COR-L47 (cell line): ENCODE results near the gene PRKCB.

ENCODE experiments used
- DNase-seq: peaks from one replicate; lab custom pipeline; 2025; lab: John Stamatoyannopoulos, UW

Gene PRKCB

DNA sequence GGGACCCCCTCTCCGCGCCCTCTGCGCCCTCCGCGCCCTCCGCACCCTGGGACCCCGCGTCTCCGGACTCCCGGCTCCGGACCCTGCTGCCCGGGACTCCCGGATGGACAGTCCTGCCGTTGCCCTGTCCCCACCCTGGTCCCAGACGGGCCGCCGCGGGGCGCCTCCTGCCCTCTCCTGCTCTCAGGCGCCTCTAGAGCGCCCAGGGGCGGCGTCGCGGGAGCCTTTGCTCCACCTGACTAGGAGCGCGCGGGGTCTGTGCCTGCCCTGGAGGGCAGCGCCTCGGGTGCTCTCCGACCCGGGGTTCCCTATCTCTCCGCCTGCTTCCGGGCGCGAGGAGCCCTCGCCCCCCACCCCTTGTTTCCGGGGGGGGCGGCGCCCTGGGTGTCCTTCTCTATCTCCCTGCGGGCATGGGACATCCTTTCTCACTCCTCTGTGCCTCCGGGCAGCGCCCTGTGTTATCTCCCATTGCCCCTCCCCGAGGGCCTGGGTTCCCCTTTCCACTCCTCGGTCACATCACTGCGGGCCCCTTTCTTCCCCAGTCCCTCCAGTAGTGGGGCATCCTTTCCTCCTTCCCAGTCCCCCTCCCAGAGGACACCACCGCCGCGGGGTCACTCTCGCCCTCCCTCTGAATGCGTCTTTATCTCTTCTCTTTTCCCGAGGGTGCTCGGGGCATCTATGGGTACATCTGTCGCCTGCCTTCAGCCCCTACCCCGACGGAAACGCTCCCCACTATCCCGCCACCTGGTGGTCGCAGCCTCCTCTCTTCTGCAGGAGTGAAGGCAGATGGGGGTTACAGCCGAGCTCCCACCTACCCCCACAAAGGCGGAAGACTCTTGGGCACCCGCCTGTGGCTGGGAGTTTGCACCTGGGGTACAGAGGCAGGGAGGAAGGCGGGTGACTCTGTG is 875 bp downstream of the PRKCB start:
- DNase-seq: no peak

GRCh38 chr16:23837553-23838308 is 1.9 kb downstream of the PRKCB start:
- DNase-seq: no peak

DNA sequence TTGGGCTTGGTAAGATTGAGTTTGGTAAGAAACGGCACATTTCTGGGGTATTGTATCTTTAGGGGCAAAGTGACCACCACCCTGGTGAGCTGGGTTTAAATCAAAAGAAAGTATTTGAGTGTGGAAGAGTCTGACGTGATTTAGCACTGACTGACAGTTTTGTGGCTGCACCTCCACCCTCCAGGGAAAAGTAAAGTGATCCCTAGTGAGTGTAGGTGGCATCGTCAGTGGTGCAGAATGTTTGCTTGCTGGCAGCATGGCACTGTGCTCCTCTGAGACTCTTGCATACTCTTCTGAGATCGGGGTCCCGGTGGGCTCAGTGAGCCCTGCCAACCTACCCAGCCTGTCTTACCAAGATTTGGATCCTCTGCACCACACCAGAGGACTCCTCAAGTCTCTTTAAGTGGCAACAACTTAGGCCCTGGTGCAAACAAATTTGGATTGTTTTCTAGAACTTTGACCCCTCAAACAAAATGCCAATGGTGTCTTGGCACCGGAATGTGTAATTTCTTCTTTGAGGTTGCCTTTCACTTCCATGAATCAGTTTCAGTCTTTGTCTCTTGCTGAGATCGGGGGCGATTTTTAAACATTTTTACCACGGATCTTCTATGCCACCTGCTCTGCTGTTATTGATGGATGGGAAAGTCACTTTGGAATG is 2.8 kb downstream of the PRKCB start:
- DNase-seq: no peak

DNA sequence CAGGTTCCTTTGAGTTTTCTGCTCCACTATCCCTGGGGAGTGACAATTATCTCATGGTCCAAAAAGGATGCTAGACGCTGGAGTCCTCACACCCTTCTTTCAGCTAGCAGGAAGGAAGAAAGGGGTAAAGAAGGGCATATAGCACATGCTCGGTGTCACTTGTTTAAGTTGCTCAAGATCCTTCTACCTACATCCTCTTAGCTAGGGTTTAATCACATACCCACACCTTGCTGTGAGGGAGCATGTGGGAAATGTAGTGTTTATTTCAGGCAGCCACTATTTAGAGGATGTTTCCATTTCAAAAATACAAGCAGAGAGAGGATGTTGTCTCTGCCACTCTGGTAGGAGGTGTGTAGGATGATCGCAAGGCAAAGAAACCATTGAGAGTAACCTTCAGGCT is 4.5 kb downstream of the PRKCB start:
- DNase-seq: no peak

DNA sequence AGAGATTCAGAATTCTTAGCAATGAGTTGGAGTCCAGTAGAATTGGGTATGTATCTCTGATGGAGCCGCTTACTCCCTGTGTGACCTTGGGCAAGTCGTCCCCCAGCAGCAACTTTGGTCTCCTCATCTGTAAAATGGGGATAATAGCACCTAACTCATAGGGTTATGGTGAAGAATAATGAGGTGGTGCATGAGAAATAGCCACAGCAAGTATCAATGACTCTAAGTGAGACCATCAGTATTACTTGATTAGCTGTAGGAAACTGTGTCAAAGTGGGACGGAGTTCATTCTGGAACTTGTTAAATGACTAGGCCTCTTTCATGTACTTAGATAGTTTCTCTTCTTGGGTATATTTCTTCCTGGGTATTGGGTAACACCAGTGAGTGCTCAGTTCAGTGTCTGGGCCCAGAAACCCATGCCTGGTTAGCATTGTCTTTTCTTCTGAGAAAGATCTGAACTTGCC is 6.4 kb downstream of the PRKCB start:
- DNase-seq: no peak

GRCh38 chr16:23843143-23843542 is 7.4 kb downstream of the PRKCB start:
- no peak for DNase-seq

GRCh38 chr16:23847251-23847650 is 11.5 kb downstream of the PRKCB start:
- no peak for DNase-seq

- DNase-seq: no peak
Measured at GRCh38 chr16:23847948-23848347, 12.2 kb downstream of the PRKCB start.

- DNase-seq: no peak
Measured at GRCh38 chr16:23848958-23849357, 13.2 kb downstream of the PRKCB start.

DNA sequence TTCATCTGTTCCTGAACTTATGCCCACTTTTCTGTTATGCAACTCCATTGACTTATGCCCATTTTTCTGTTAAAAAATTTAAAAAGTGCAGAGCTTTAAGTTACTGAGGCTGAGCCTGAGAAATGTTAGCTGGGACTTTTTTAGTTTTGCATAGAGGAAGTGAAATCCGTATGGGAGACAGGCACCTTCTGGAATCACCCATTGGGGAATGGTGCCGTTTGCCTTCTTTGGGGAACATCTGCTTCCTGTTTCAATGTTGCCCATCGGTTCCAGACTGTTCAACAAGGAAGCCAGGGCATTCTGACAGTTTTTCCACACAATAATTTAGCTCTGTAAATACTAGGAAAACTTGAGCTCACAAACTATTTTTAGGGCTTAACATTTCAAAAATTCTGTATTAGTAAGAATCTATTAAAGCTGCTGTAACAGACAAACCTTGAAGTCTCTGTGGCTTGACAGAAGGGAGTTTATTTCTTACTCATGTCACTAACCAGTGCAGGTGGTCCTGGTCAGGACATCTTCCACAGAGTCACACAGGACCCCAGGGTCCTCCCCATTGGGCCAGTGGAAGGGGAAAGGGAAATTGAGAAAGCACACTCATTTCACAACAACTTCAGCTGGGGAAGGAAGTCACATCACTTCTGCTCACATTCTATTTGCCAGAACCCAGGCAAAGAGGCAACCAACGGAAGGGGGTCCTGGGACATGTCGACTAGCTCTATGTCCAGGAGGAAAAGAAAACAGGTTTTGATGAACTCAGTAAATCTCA is 17.2 kb downstream of the PRKCB start:
- no peak for DNase-seq

DNA sequence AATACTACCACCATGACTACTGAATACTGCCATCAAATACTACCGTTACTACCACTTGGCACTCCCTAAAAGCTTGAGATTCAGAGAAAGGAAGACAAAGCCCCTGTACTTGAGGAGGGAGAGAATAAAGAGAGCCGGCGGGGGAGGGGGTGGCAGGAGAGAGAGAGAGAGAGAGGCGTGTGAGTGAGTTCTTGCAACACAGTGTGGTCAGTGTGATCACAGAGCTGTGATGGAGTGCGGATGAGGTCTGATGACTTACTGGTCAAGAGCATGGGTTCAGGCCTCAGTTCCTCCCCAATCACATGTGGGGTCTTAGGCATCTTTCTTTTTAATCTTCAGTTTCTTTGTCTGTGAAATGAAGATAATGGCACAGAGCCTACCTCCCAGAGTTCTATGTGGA is 19.2 kb downstream of the PRKCB start:
- DNase-seq: no peak

DNA sequence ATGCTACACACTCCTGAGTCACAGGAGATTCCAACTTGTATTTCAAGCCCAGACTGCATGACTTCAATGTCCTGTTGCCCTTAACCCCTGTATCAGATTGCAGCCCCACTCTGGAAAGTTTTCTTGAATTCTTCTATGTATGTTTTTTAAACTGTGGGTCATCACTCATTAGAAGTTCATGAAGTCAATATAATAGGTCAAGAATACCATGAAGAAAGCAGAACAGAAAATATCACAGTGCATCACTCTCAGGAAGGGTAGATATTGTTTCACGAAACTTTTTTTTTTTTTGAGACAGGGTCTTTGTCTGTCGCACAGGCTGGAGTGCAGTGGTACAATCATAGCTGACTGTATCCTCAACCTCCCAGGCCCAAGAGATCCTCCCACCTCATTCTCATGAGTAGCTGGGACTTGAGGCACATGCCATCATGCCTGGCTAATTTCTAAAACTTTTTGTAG is 20.5 kb downstream of the PRKCB start:
- no peak for DNase-seq

DNA sequence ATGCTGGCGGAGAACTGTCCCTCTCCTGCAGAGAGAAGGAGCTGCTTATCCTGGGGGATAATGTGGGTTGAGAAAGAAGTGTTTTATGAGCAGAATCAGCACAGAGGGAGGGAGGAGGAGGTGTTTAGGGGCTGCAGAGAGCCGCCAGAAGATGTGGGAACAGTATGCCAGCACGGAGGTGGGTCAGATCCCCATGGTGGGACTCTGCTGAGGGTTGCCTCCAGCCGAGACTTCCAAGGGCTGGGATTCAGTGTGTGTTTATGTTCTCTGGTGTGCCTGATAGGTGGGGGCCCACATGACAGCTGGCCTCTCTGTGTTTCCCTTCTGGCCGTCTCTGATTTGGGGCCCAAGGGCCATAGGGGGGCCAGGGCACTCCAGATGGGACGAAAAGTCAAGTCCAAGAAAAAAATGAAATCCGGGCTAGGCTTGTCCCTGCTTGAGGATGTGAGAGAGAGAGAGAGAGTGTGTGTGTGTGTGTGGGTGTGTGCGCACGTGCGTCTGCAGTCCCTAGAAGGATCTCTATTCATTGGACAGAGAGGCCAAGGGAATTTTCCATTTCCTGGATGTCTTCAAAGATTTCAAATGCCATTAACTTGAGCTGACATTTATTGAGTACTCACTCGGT is 21.6 kb downstream of the PRKCB start:
- no peak for DNase-seq

DNA sequence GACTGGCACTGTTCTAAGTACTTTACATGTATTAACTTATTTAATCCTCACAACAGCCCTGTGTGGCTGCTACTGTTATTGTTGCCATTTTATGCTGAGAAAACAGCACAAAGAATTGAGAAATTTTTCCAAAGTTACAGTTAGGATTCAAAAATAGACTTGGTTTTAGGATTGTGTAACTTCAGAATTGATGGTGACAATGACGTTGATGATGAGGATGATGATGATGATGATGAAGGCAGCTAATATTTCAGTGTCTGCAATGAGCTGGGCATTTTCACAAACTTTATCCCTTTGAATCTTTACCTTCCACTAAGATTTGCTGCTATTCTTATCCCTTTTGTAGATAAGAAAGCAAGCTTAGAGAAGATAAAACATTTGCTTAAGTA is 22.1 kb downstream of the PRKCB start:
- no peak for DNase-seq

DNA sequence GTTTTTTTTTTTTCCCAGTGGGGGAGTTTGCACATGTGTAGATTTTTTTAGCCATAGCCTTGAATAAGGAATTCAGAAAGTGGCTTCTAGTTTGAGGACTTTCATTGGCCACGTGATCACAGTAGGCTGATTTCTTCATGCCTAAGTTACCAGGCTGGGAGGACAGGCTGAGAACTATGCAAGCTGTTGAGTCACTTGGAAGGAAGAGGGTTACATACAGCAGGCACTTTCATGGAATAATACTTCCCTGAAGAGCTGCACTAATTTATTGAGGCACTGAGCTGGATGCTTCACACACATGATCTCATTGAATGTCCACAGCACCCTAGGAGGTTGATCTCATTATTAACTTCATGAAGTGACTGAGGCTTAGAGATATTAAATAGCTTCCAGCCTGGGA is 22.8 kb downstream of the PRKCB start:
- no peak for DNase-seq

GRCh38 chr16:23859713-23860269 is 24.0 kb downstream of the PRKCB start:
- DNase-seq: no peak

GRCh38 chr16:23861874-23862273 is 26.1 kb downstream of the PRKCB start:
- DNase-seq: no peak

- DNase-seq: no peak
Measured at GRCh38 chr16:23862556-23862955, 26.8 kb downstream of the PRKCB start.

DNA sequence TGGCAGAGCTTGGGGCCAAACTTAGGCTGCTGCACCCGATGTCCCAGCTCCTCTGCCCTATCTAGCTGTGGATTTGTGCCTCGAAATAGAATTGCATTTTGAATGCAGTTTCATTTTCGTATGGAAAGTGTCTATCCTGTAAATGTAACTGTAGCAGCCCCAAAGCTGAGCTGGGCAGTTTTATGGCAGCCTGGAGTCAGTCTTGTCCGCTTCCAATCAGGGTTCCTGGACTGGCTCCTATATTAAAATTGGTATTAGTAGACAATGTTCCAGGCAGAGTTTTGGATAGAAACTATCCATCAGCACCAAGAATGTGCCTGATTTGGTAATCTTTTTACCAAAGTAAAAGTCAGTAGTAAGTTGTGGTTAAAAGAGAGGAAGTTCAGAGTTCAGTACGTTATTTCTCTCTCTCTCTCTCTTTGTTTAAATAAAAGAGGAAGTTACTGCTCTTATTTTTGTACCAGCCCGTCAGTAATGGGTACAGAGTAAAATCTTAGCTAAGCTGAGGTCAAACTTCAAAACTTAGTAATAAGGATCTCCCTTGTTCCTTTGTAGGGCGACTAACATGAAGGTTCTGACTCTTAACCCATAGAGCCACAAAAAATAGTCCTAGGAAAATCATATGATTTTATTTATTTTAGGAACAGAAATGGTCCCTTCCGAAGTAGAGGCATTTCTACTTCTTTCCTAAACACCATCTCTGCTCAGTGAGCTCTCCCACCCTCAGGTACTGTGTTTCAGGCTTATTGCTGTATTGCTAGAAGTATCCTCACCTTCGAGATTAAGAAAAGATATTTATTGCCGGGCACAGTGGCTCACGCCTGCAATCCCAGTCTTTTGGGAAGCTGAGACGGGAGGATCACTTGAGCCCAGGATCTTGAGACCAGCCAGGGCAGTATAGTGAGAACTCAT is 28.0 kb downstream of the PRKCB start:
- no peak for DNase-seq

DNA sequence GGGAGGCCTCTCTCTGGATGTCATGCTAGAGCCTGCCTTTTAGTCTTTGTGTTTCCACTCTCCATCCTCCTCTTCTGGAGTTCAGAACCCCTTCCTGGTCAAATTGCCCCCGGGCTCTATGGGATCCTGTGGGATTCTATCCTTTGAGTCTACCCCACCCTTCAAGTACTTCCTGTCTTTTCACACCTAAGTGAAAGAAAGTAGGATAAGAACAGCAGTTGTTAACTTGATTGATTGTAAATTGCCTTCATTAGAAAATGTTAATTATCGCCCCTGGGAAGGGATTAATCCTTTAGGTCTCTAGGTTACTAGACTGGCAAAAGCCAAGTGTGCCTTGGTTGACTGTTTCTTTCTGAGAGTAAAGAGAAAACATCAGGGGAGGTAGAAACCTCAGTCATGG is 30.1 kb downstream of the PRKCB start:
- no peak for DNase-seq
